Stimulated activated naive CD8-positive, alpha-beta T cell treated with anti-CD3 and anti-CD28 coated beads, Interleukin-15, Interleukin-2, amounts not matched to agents 100 ng/mL and 50 ng/mL, for 24 hours (primary cell): Measurements from ENCODE around the gene SLC36A3.
"Not testable (repeated sequence)": the region's sequence is repeated elsewhere in the genome, so short reads cannot be mapped to it uniquely, and the experiment has no call there.

Experiments
- H3K27ac Mint-ChIP-seq: one replicate; pipeline ENCODE4 v1.8.0; 2021; ENCODE audit warnings: mild to moderate bottlenecking, mixed read lengths
- H3K27me3 Mint-ChIP-seq: one replicate; pipeline ENCODE4 v1.8.0; 2021; ENCODE audit warnings: mixed read lengths
- H3K36me3 Mint-ChIP-seq: one replicate; pipeline ENCODE4 v1.8.0; 2021; ENCODE audit warnings: low read depth, mixed read lengths
- H3K4me1 Mint-ChIP-seq: one replicate; pipeline ENCODE4 v1.8.0; 2021; ENCODE audit warnings: low read depth, mixed read lengths
- H3K4me3 Mint-ChIP-seq: one replicate; pipeline ENCODE4 v1.8.0; 2021; ENCODE audit warnings: mild to moderate bottlenecking, mixed read lengths
- H3K9me3 Mint-ChIP-seq: one replicate; pipeline ENCODE4 v1.8.0; 2021; ENCODE audit warnings: mixed read lengths

Gene SLC36A3

DNA sequence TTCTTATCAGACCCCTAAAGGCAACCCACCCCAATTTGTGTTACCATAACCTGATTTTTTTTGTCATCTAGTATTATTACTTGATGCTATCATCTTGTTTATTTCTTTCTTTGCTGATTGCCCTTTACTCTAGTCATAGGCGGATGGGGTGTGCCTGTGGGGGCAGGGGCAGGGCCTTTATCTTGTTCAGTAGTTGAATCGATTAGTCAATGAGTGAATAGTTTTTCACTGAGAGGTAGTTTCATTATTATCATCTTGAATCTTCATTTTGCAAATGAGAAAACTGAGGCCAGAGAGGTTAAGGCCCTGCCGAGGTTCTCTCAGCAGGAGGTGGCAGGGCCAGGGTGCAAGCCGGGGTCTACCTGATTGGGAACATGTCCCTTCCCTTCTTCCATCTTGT, 60.0 kb downstream of the SLC36A3 start:
- no peaks in the 10 kb centered on the region for H3K36me3 Mint-ChIP-seq
- H3K27ac Mint-ChIP-seq, result no peak overlapping the region
- no peaks in the 10 kb centered on the region for H3K27me3 Mint-ChIP-seq
- H3K4me1 Mint-ChIP-seq, result peaks cover 29% of the 10 kb centered on the region
- H3K4me3 Mint-ChIP-seq, result no peak overlapping the region
- H3K9me3 Mint-ChIP-seq, result no peaks in the 10 kb centered on the region

DNA sequence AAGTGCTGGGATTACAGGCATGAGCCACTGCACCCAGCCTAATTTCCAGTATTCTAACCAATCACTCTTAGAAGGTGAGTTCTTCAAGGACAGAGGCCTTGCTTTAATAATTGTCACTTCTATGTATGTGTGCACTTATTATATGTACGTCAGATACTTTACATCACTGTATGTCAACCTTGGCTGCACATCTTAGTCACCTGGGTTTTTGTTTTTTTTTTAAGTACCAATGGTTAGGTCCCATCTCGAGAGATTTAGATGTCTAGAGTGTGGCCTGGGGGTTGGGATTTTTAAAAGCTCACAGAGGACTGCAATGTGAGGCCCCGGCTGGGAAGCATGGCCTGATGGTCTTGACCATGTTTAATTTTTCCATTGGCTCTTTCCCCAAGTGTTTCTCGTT, 60.4 kb downstream of the SLC36A3 start:
- no peaks in the 10 kb centered on the region for H3K9me3 Mint-ChIP-seq
- H3K27ac Mint-ChIP-seq, result no peak overlapping the region
- H3K36me3 Mint-ChIP-seq, result no peaks in the 10 kb centered on the region
- H3K4me1 Mint-ChIP-seq, result peaks cover 29% of the 10 kb centered on the region
- H3K4me3 Mint-ChIP-seq, result no peak overlapping the region
- H3K27me3 Mint-ChIP-seq, result no peaks in the 10 kb centered on the region

DNA sequence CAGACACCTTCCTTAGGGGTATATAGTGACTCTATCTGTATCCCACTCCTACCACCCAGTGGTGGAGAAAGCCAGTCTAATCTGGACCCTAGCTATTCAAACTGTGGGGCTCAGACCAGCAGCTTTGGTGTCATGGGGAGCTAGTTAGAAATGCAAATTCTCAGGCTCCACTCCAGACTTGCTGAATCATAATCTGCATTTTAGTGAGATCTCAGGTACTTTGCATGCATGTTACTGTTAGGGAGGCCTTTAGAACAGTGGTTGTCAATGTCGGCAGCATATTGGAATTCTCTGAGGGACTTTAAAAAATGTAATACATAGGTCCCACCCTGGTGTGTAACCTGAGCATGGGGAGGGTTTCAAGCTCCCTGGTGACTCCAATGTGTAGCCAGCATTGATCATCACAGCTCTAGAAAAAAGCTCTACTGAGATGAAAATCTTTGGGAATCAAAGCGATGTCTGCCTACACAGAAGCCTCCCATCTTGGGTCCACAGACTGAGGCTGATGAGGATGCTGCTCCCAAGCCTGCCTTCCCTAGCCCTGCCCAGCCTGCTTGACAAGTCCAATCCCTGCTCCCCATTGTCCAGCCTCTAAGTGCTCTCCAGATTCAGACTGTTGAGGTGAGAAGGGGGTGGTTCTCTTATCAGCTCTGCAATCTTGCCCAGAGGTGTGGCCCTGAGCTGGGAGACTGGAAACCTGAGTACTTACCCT, 62.5 kb downstream of the SLC36A3 start:
- Mint-ChIP-seq H3K27me3 (no peaks in the 10 kb centered on the region), H3K27ac (no peak overlapping the region), H3K4me3 (no peak overlapping the region), H3K4me1 (peaks cover 36% of the 10 kb centered on the region), H3K9me3 (no peaks in the 10 kb centered on the region), H3K36me3 (no peaks in the 10 kb centered on the region)

DNA sequence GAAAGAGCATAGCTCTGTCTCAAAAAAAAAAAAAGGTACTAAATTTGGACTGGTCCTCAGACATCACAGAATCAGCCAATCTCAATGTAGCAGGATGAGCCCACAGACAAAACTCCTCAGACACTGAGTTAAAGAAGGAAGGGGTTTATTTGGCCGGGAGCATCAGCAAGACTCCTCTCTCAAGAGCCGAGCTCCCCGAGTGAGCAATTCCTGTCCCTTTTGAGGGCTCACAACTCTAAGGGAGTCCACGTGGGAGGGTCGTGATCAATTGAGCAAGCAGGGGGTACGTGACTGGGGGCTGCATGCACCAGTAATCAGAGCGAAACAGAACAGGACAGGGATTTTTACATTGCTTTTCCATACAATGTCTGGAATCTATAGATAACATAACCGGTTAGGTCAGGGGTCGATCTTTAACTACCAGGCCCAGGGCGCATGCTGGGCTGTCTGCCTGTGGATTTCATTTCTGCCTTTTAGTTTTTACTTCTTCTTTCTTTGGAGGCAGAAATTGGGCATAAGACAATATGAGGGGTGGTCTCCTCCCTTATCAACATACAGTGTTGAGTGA, 63.2 kb downstream of the SLC36A3 start:
- not testable (repeated sequence) for H3K27me3 Mint-ChIP-seq, H3K4me3 Mint-ChIP-seq, H3K9me3 Mint-ChIP-seq, H3K36me3 Mint-ChIP-seq, H3K27ac Mint-ChIP-seq
- peaks cover 35% of the 10 kb centered on the region for H3K4me1 Mint-ChIP-seq

DNA sequence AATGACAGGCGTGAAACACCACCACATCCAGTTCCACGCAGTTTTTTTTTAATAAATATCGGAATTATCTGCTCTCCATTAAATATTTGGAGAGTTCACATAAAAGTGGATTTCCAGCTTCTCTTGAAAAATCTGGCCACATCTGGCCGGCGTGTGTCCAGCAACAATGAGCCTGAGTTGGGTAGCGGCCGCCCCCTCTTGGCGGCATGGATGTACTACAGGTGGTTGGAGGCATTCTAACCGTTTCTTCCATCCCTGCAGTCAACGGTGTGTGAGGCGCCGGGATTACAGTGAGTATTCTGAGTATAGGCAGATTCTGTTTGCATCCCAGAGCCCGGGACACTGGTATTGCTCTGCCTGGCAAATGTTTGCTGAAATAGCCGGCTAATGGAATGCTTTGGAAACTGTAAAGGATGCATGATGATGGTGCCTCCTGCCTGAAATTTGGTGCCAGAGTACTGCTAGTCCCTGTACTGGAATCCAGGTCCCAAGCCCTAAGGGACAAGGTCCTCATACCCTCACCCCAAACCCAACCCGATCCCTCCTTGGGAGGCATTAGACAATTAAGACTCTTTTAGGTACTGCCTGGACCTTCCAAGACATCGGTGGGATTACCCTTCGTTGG, 64.2 kb downstream of the SLC36A3 start:
- Mint-ChIP-seq H3K4me1 (peaks cover 41% of the 10 kb centered on the region), H3K27ac (no peak overlapping the region), H3K9me3 (no peaks in the 10 kb centered on the region), H3K4me3 (no peak overlapping the region), H3K27me3 (no peaks in the 10 kb centered on the region), H3K36me3 (peaks cover 3% of the 10 kb centered on the region)

DNA sequence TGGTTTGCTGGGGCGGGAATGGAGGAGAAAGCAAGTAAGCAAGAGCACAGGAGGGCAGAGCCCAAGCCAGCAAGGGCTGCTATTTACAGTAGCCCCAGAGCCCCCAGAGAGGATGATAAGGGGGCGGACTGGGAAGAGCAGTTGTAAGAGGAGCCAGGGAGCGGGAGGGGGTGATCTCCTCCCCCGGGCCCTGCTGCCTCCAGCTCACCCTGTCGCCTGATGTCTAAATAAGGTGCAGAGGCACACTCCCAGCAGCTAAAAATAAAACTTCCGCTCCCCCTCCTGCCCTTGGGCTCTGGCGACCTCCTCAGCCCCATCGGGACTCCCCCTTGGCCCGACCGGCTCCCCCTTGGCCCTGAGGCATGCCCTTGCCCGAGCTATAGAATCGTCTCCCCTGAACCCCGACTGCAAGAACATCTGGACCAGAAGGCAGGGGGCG, 65.2 kb downstream of the SLC36A3 start:
- H3K36me3 Mint-ChIP-seq, result peaks cover 3% of the 10 kb centered on the region
- H3K27me3 Mint-ChIP-seq, result no peaks in the 10 kb centered on the region

DNA sequence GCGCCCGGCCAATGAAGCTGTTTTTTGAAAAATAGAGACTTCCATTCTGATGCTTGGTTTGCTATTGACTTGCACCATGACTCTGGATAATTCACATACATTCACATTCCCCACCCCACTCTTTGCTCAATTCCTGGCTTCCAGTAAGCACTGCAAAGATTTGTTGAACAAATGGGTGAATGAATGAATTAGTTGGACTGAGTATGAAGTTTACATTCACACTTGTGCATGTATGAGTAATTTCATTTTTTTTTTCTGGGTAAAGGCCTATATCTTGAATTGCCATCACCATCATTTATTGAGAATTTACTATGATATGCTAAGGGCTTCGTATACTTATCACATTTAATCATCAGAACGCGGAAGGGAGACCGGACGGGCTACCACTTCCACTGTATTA, 65.9 kb downstream of the SLC36A3 start:
- Mint-ChIP-seq H3K27ac (no peak overlapping the region), H3K27me3 (no peaks in the 10 kb centered on the region), H3K36me3 (peaks cover 3% of the 10 kb centered on the region), H3K4me1 (peaks cover 37% of the 10 kb centered on the region), H3K4me3 (no peak overlapping the region), H3K9me3 (no peaks in the 10 kb centered on the region)

More for the DNA sequence above, 65.2 kb downstream of the SLC36A3 start:
- Mint-ChIP-seq H3K4me3 (no peak overlapping the region), H3K9me3 (no peaks in the 10 kb centered on the region), H3K27ac (no peak overlapping the region), H3K4me1 (peaks cover 39% of the 10 kb centered on the region)

DNA sequence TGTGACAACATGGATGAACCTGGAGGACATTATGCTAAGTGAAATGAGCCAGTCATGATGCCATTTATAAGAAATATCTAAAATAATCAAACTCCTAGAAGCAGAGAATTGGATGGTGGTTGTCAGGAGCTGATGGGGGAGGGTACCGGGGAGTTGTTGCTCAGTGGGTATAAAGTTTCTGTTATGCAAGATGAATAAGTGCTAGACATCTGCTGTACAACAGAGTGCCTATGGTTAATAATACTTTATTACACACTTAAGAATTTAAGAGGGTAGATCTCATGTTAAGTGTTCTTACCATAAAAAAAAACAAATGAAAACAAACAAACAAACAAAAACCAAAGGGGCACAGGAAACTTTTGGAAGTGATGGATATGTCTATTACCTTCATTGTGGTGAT, 66.7 kb downstream of the SLC36A3 start:
- H3K4me1 Mint-ChIP-seq, result peaks cover 40% of the 10 kb centered on the region
- H3K27ac Mint-ChIP-seq, result no peak overlapping the region

DNA sequence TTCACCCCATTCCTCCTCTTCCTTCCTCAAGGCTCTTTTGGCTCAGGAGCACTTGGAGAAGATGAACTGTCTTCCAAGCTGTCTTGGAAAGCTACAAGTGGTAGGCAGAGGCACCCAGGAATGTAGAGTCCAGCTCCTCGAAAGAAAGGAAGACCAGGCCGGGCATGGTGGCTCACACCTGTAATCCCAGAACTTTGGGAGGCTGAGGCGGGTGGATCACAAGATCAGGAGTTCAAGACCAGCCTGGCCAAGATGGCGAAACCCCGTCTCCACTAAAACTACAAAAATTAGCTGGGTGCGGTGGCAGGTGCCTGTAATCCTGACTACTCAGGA, 68.4 kb downstream of the SLC36A3 start:
- not testable (repeated sequence) for H3K36me3 Mint-ChIP-seq, H3K4me3 Mint-ChIP-seq, H3K27ac Mint-ChIP-seq, H3K9me3 Mint-ChIP-seq, H3K27me3 Mint-ChIP-seq
- peaks cover 33% of the 10 kb centered on the region for H3K4me1 Mint-ChIP-seq

More for the DNA sequence above, 66.7 kb downstream of the SLC36A3 start:
- peaks cover 3% of the 10 kb centered on the region for H3K36me3 Mint-ChIP-seq
- no peaks in the 10 kb centered on the region for H3K9me3 Mint-ChIP-seq
- H3K27me3 Mint-ChIP-seq, result no peaks in the 10 kb centered on the region
- no peak overlapping the region for H3K4me3 Mint-ChIP-seq

DNA sequence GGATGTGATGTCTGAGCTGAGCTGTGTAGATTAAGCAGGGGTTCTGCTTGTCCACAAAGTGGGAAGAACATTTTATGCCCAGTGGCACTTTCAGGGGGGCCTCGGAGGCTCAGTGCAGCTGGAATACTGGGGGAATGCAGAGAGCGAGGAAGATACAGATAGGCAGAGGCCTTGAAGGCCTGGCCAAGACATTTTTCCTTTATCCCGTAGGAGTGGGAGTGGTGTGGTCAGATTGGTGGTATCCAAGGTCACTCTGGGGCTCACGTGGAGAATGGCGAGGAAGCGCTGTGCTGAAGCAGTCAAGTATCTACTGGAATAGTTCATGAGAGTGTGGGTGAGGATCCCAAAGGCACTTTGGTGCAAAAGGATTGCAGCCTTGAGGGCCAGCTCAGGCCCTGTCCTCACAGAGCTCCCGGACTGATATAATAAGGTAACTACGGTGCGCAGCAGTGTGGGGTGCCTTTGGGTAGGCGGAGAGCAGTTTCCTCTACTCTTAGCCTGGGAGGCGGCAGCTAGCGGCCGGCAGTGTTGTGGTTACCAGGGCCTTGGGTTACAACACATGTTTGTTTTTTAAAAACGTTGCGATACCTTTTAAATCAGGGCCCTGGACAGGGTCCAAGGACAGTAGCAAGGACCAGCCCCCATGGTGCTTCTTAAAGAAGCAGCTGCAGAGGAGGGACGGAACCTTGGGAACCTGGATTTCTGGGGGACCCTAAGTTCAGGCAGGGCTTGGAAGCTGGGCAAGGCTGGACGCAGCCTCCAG, 68.9 kb downstream of the SLC36A3 start:
- no peak overlapping the region for H3K27ac Mint-ChIP-seq
- H3K4me1 Mint-ChIP-seq, result peaks cover 33% of the 10 kb centered on the region
- peak overlapping the region; percentile 11 for H3K4me3 Mint-ChIP-seq
- H3K27me3 Mint-ChIP-seq, result no peaks in the 10 kb centered on the region
- H3K9me3 Mint-ChIP-seq, result no peaks in the 10 kb centered on the region
- peaks cover 3% of the 10 kb centered on the region for H3K36me3 Mint-ChIP-seq

DNA sequence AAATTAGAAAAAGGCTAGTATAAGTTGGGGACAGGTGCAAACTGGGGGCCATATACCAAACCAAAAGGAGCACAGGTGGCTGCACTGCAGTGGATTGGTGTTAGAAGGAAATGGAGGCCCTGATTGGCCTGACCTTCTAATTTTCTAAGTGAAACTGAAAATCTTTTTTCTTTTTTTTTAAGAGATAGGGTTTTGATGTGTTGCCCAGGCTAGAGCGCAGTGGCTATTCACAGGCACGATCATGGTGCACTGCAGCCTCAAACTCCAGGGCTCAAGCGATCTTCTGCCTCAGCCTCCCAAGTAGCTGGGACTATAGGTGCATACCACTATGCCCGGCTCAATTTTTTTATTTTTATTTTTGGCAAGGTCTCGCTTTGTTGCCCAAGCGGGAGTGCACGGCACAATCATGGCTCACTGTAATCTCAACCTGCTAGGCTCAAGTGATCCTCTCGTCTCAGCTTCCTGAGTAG, 69.9 kb downstream of the SLC36A3 start:
- no peak overlapping the region for H3K27ac Mint-ChIP-seq
- H3K4me3 Mint-ChIP-seq, result no peak overlapping the region
- peaks cover 3% of the 10 kb centered on the region for H3K36me3 Mint-ChIP-seq
- no peaks in the 10 kb centered on the region for H3K27me3 Mint-ChIP-seq
- peaks cover 33% of the 10 kb centered on the region for H3K4me1 Mint-ChIP-seq
- H3K9me3 Mint-ChIP-seq, result no peaks in the 10 kb centered on the region

DNA sequence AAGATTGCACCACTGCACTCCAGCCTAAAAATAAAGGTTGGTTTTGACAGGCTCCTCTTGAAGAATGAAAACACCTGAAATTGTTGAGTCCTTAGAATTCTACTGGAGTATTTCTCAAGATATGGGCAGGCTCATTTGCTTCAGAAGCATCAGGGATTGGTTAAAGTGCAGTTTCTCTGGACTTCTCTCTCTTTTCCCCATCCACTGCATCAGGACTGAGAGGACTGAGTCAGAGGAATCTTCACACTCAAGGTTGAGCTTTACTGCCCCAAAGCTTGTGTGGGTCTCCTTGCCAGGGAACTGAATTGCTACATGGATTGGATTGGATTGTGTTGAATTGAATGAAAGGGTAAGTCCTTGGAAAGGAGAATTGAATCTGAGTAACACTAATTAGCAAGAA, 72.2 kb downstream of the SLC36A3 start:
- Mint-ChIP-seq H3K27me3 (no peaks in the 10 kb centered on the region), H3K4me1 (peaks cover 30% of the 10 kb centered on the region), H3K27ac (no peak overlapping the region), H3K36me3 (peaks cover 3% of the 10 kb centered on the region), H3K9me3 (no peaks in the 10 kb centered on the region), H3K4me3 (no peak overlapping the region)

DNA sequence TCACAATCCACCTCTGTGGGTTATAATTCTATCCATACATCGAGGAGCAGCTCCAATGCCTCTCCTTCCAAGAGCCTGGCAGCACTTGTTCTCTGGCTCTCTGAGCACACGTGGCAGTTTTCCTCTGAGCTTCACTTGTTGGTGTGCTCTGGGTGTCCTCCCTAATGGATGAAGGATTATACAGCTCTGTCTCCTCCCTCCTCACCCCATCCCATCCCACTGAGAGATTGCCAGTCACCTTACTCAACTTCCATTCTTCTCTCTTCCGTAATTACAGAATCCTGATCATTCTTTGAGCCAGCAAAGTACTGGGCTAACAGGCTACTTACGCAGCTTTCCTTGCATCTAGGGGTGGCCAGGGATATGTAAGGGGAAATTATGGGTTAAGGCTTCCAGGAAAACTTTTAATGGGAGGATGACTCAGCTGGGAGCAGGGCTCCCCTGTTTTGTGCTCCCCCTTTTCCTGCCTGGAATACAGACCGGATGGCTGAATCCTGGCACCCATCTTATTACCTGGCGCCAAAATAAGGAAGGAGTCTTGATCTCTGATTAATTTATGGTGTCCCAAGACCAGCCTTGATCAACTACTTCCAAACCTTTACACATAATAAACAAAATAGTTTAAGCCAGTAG, 73.4 kb downstream of the SLC36A3 start:
- Mint-ChIP-seq H3K9me3 (no peaks in the 10 kb centered on the region), H3K4me3 (no peak overlapping the region)

DNA sequence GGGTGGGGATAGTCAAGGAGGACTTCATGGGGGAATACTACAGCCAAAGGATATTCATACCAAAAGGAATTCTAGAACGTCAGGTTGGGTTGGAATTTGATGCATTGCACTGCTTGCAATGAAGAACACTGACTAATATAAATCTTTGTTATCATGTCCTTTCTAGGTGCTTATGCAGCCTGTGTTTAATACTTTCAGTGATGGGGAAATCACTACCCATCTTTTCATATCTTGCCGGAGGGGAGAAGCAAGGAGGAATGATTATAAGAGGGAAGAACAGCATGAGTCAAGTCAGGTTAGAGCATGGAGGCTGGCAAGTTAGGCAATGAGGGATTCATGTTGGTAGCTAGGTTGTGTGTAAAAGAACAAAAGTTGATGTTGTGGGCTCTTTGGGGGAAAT, 74.6 kb downstream of the SLC36A3 start:
- Mint-ChIP-seq H3K27ac (no peak overlapping the region), H3K4me1 (peaks cover 27% of the 10 kb centered on the region), H3K36me3 (no peaks in the 10 kb centered on the region), H3K9me3 (no peaks in the 10 kb centered on the region), H3K27me3 (no peaks in the 10 kb centered on the region), H3K4me3 (no peak overlapping the region)

More for the DNA sequence above, 73.4 kb downstream of the SLC36A3 start:
- Mint-ChIP-seq H3K4me1 (peaks cover 25% of the 10 kb centered on the region), H3K27ac (no peak overlapping the region), H3K27me3 (no peaks in the 10 kb centered on the region), H3K36me3 (no peaks in the 10 kb centered on the region)
